Chondrocyte (in vitro differentiated cells): Measurements from ENCODE around the gene SAMMSON. TPM values are rescaled to one million over a fixed set of nuclear protein-coding genes. Genes with fewer than 3 reads are reported as not detected.

ENCODE experiments used
- DNase-seq: peaks from one replicate; pipeline ENCODE4 v3.0.0; 2021; ENCODE audit warnings: mixed read lengths, low spot score
- H3K27ac Mint-ChIP-seq: one replicate; pipeline ENCODE4 v1.8.0; 2021; ENCODE audit warnings: mild to moderate bottlenecking, moderate library complexity, mixed read lengths; ENCODE audit not compliant: unreplicated experiment
- H3K27me3 Mint-ChIP-seq: 2 replicates; pipeline ENCODE4 v1.8.0; 2021; ENCODE audit warnings: low read depth, mixed read lengths
- H3K36me3 Mint-ChIP-seq: 2 replicates; pipeline ENCODE4 v1.8.0; 2021; ENCODE audit warnings: low read depth, mixed read lengths
- H3K4me1 Mint-ChIP-seq: 2 replicates; pipeline ENCODE4 v1.8.0; 2021; ENCODE audit warnings: low read depth, mild to moderate bottlenecking, mixed read lengths
- H3K4me3 Mint-ChIP-seq: one replicate; pipeline ENCODE4 v1.8.0; 2021; ENCODE audit warnings: mild to moderate bottlenecking, moderate library complexity, mixed read lengths; ENCODE audit not compliant: unreplicated experiment
- H3K9me3 Mint-ChIP-seq: 2 replicates; pipeline ENCODE4 v1.8.0; 2021; ENCODE audit warnings: low read depth, mixed read lengths
- total RNA-seq: library from RNA; stranded (reverse); gene quantifications from 3 replicates; pipeline ENCODE4 v1.2.1, GENCODE V29; 2021
- TF ChIP-seq, protein P1 (sequence below): fragments of 200-600 bp; sonication (generic); IDR thresholded peaks from 2 replicates; pipeline ENCODE4 v1.5.0; 2021; ENCODE audit warnings: antibody characterized with exemption, mild to moderate bottlenecking, moderate library complexity

The SAMMSON gene
- total RNA-seq, 1 donor from 2014 or later, result not detected

DNA sequence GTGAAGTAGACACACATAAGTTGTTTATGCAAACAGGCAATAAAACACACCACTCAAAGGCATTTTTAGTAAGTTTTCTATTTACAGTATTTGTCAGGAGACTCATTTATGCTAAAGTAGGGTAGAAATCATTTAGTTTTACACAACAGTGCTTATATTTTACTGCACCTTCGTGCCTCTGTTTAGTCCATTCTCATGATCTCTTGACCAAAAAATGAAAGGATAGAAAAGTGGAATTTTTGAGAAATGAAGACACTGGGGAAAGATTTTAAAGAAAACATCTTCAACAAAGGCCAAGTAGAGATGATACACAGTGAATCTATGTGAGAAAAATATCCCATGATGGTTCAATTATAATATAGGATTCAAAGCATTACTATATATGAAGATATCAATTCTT is 114.9 kb downstream of the SAMMSON start:
- peaks cover 49% of the 10 kb centered on the region for H3K27me3 Mint-ChIP-seq
- no peaks in the 10 kb centered on the region for H3K4me1 Mint-ChIP-seq
- H3K36me3 Mint-ChIP-seq, result peaks cover 2% of the 10 kb centered on the region

DNA sequence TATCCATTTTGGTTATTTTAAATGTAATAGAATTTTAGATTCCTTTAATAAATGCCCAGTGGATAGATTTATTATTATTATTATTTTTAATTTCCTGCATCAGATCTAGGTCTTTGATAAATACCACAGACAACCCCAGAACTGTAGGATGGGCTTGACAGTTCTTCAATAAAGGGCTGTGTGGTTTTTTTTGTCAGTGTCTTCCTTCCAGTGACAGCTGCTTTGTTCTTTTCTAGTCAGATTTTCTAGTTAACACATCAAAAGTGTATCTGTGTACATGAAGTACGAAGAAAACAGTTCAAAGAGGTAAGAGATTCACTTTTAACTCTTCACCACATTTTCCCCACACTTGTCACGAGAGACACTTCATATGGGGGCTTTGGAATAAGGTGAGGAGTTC is 120.3 kb downstream of the SAMMSON start:
- Mint-ChIP-seq H3K4me3 (no peak overlapping the region), H3K27me3 (peaks cover 13% of the 10 kb centered on the region), H3K36me3 (no peaks in the 10 kb centered on the region), H3K9me3 (no peaks in the 10 kb centered on the region), H3K27ac (no peak overlapping the region), H3K4me1 (no peaks in the 10 kb centered on the region)
- TF ChIP-seq, protein P1, sequence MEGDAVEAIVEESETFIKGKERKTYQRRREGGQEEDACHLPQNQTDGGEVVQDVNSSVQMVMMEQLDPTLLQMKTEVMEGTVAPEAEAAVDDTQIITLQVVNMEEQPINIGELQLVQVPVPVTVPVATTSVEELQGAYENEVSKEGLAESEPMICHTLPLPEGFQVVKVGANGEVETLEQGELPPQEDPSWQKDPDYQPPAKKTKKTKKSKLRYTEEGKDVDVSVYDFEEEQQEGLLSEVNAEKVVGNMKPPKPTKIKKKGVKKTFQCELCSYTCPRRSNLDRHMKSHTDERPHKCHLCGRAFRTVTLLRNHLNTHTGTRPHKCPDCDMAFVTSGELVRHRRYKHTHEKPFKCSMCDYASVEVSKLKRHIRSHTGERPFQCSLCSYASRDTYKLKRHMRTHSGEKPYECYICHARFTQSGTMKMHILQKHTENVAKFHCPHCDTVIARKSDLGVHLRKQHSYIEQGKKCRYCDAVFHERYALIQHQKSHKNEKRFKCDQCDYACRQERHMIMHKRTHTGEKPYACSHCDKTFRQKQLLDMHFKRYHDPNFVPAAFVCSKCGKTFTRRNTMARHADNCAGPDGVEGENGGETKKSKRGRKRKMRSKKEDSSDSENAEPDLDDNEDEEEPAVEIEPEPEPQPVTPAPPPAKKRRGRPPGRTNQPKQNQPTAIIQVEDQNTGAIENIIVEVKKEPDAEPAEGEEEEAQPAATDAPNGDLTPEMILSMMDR, result no peak
- DNase-seq, result no peak

More for the DNA sequence above, 114.9 kb downstream of the SAMMSON start:
- H3K4me3 Mint-ChIP-seq, result no peak overlapping the region
- no peak overlapping the region for H3K27ac Mint-ChIP-seq
- no peak for DNase-seq
- TF ChIP-seq, protein P1, result no peak
- no peaks in the 10 kb centered on the region for H3K9me3 Mint-ChIP-seq
